Endothelial cell of umbilical vein (primary cell): ENCODE measurements around the gene ARL10. TPM values are rescaled to one million over a fixed set of nuclear protein-coding genes. Genes with fewer than 3 reads are reported as not detected.

ENCODE experiments used
- BruUV-seq: library from RNA; stranded (reverse); fragments of 400-500 nt; replicated peaks from 2 replicates; lab custom pipeline; 2021; lab: Mats Ljungman, UMichigan
- CTCF ChIA-PET: fragments of 300-600, 350-600 bp; sonication (Branson Sonifier 250); formaldehyde crosslinking; loops from one replicate; lab custom pipeline; 2021; ENCODE audit warnings: antibody characterized with exemption, inconsistent platforms; lab: Charles Lee
- POLR2A ChIA-PET: fragments of 300-600, 350-600 bp; sonication (Branson Sonifier 250); formaldehyde crosslinking; loops from one replicate; lab custom pipeline; 2021; ENCODE audit warnings: antibody characterized with exemption, inconsistent platforms; lab: Charles Lee
- DNase-seq: peaks from one replicate; pipeline ENCODE4 v3.0.0-alpha.2; 2011; ENCODE audit warnings: low read depth, low spot score
- FAIRE-seq: peaks from 2 replicates; lab custom pipeline; 2011; peaks lifted over from hg19 to GRCh38; lab: Jason Lieb, UNC
- H2AFZ ChIP-seq: 2 replicates; pipeline ENCODE4 v1.6.0; 2012; ENCODE audit warnings: low read depth, low read length, control low read depth, inconsistent platforms
- H3K27ac ChIP-seq: 2 replicates; pipeline ENCODE4 v1.5.1; 2011; ENCODE audit warnings: low read depth, mild to moderate bottlenecking, control low read depth, low read length, moderate library complexity; ENCODE audit not compliant: insufficient read depth
- H3K27me3 ChIP-seq, 2 experiments: 2 replicates each; pipeline versions ENCODE4 v1.6.0 to v1.6.1; 2011; ENCODE audit warnings: low read length in 2 of 2, mixed read lengths in 1 of 2; ENCODE audit not compliant: control insufficient read depth in 2 of 2, insufficient read depth in 2 of 2
- H3K36me3 ChIP-seq, 2 experiments: 2 replicates in 1 of 2; 3 replicates in 1 of 2; pipeline ENCODE4 v1.5.1; 2011; ENCODE audit warnings: low read length in 2 of 2, mild to moderate bottlenecking in 1 of 2, moderate library complexity in 1 of 2; ENCODE audit not compliant: control insufficient read depth in 2 of 2, insufficient read depth in 2 of 2; ENCODE audit errors: extremely low read depth in 1 of 2
- H3K4me1 ChIP-seq: 3 replicates; pipeline ENCODE4 v1.5.1; 2011; ENCODE audit warnings: mild to moderate bottlenecking, low read length; ENCODE audit not compliant: control insufficient read depth, insufficient read depth; ENCODE audit errors: extremely low read depth
- H3K4me2 ChIP-seq: 2 replicates; pipeline ENCODE4 v1.6.1; 2011; ENCODE audit warnings: low read length, control low read depth, mixed read lengths; ENCODE audit not compliant: insufficient read depth
- H3K4me3 ChIP-seq, 3 experiments: fragments of 200-600 bp in 1 of 3; sonication (generic), shearing (Covaris generic) in 1 of 3; replicated peaks in 1 of 3; 2 replicates each; pipeline ENCODE4 v1.5.1; 2011 to 2016; ENCODE audit warnings: control low read depth in 3 of 3, low read length in 3 of 3, mild to moderate bottlenecking in 2 of 3, inconsistent platforms in 1 of 3, low read depth in 1 of 3, moderate library complexity in 1 of 3; ENCODE audit not compliant: insufficient read depth in 1 of 3
- H3K79me2 ChIP-seq: 2 replicates; pipeline ENCODE4 v1.6.0; 2012; ENCODE audit warnings: low read length, inconsistent platforms; ENCODE audit not compliant: control insufficient read depth, insufficient read depth
- H3K9ac ChIP-seq: replicated peaks from 2 replicates; pipeline ENCODE3; 2011; ENCODE audit warnings: low read length, control low read depth; ENCODE audit not compliant: insufficient read depth; ENCODE audit errors: extremely low read depth
- H3K9me1 ChIP-seq: replicated peaks from 3 replicates; pipeline ENCODE4 v1.6.0; 2011; ENCODE audit warnings: mild to moderate bottlenecking, low read length; ENCODE audit not compliant: control insufficient read depth, insufficient read depth; ENCODE audit errors: extremely low read depth
- H3K9me3 ChIP-seq: replicated peaks from 2 replicates; pipeline ENCODE4 v1.5.1; 2012; ENCODE audit warnings: low read length, inconsistent platforms; ENCODE audit not compliant: control insufficient read depth, insufficient read depth
- H4K20me1 ChIP-seq: replicated peaks from 2 replicates; pipeline ENCODE3; 2011; ENCODE audit warnings: mild to moderate bottlenecking, low read length; ENCODE audit not compliant: control insufficient read depth, insufficient read depth; ENCODE audit errors: extremely low read depth
- EZH2 ChIP-seq: IDR thresholded peaks from 2 replicates; pipeline ENCODE4 v1.6.1; 2012; ENCODE audit warnings: borderline replicate concordance, low read depth, mild to moderate bottlenecking, moderate library complexity, low read length, inconsistent platforms; ENCODE audit not compliant: severe bottlenecking
- FOS ChIP-seq: IDR thresholded peaks from 2 replicates; pipeline ENCODE4 v1.6.1; 2011; ENCODE audit warnings: mild to moderate bottlenecking, low read length, moderate library complexity, borderline replicate concordance; ENCODE audit not compliant: insufficient read depth
- GATA2 ChIP-seq: IDR thresholded peaks from 2 replicates; pipeline ENCODE4 v1.7.0; 2011; ENCODE audit warnings: low read depth, mild to moderate bottlenecking, moderate library complexity, mixed read lengths, low read length; ENCODE audit not compliant: insufficient read length, insufficient read depth
- JUN ChIP-seq: IDR thresholded peaks from 2 replicates; pipeline ENCODE4 v1.6.1; 2011; ENCODE audit warnings: borderline replicate concordance, low read depth; ENCODE audit not compliant: insufficient read length, insufficient read depth
- MAX ChIP-seq: IDR thresholded peaks from 2 replicates; pipeline ENCODE4 v1.6.1; 2011; ENCODE audit not compliant: insufficient read depth, insufficient read length
- MYC ChIP-seq: IDR thresholded peaks from one replicate; pipeline ENCODE4 v1.6.1; 2011; ENCODE audit warnings: mild to moderate bottlenecking, low read depth, low read length
- POLR2A ChIP-seq: IDR thresholded peaks from 2 replicates; pipeline ENCODE4 v1.6.1; 2012; ENCODE audit warnings: low read depth, mild to moderate bottlenecking, control low read depth, low read length
- POLR2AphosphoS5 ChIP-seq: IDR thresholded peaks from 2 replicates; pipeline ENCODE4 v1.6.1; 2012; ENCODE audit warnings: low read depth, mild to moderate bottlenecking, control low read depth, low read length, moderate library complexity; ENCODE audit not compliant: insufficient read depth
- dilution Hi-C: fragments of 300-500 bp; cut with MboI; formaldehyde crosslinking; loops from one replicate; pipeline ENCODE4 v1.15.0; 2019; ENCODE audit warnings: low sequenced_read_pairs; ENCODE audit not compliant: extremely low pct_ligation_motif_present
- intact Hi-C: fragments of 100-400 bp; cut with micrococcal nuclease; formaldehyde crosslinking; loops from one replicate; pipeline ENCODE4 v1.10.0; 2022
- polyA plus RNA-seq, 4 experiments: library from polyadenylated mRNA; depleted of rRNA in 3 of 4; stranded (reverse) in 3 of 4; unstranded in 1 of 4; fragments of >200 nt; gene quantifications; 2 replicates each; pipeline versions ENCODE4 v1.2.1 to v1.2.3, GENCODE V29; 2011 to 2012; ENCODE audit warnings: missing spikeins in 1 of 4
- total RNA-seq: library from RNA; stranded (reverse); gene quantifications from 2 replicates; pipeline ENCODE4 v1.2.3, GENCODE V29; 2021
- TF ChIP-seq, protein P1 (sequence below), 2 donors: IDR thresholded peaks; 1 replicate in 1 of 2; 2 replicates in 1 of 2; pipeline ENCODE4 v1.5.1; 2011; ENCODE audit warnings: low read length in 2 of 2, mild to moderate bottlenecking in 2 of 2, moderate library complexity in 2 of 2, control low read depth in 1 of 2, inconsistent platforms in 1 of 2, low read depth in 1 of 2; ENCODE audit not compliant: insufficient read depth in 1 of 2; ENCODE audit errors: extremely low read depth in 1 of 2

The ARL10 gene
- total and polyA plus RNA-seq, 2 donors (not counting 3 experiments of a cell fraction or from before 2014, with no cell fraction given), result 7.7 to 20.7 TPM

- peak; percentile 52 for TF ChIP-seq POLR2A
- TF ChIP-seq POLR2AphosphoS5, result peak; percentile 4
- TF ChIP-seq MAX, result no peak
- BruUV-seq, result TSS peak; percentile 46
- peak overlapping the region; percentile 91 for H3K4me2 ChIP-seq
- H3K9me3 ChIP-seq, result no peaks in the 10 kb centered on the region
- ChIA-PET CTCF (interaction anchor here (0.8 to 1.5 kb wide), 2 partner anchors 27 to 154 kb away, joined by 3 to 4 read pairs; no protein-coding TSS in a partner anchor), POLR2A (interaction anchor here (0.8 kb wide), 2 partner anchors 19 to 150 kb away, joined by 3 to 4 read pairs; no protein-coding TSS in a partner anchor)
- dilution Hi-C loops, result no loop called here
- FAIRE-seq (no peak), DNase-seq (no peak)
- peaks cover 34% of the 10 kb centered on the region for H3K79me2 ChIP-seq
- peaks cover 14% of the 10 kb centered on the region for H3K4me1 ChIP-seq
- H3K9ac ChIP-seq, result peak overlapping the region; percentile 89
- no peaks in the 10 kb centered on the region for H3K9me1 ChIP-seq
- H3K4me3 ChIP-seq, result peak overlapping the region; percentile 23 to 85 (median 65)
- H2AFZ ChIP-seq, result peak overlapping the region; percentile 12
- H3K27ac ChIP-seq, result peak overlapping the region; percentile 1
- no peaks in the 10 kb centered on the region for H3K27me3 ChIP-seq
- intact Hi-C loops, result loop anchor here (1.0 to 10.0 kb wide), 7 partner anchors 23 to 1207 kb away; partner anchors contain the start of genes ARL10, FAF2, KIAA1191 and RNF44
- peaks cover 7 to 21% of the 10 kb centered on the region in 2 experiments for H3K36me3 ChIP-seq
- H4K20me1 ChIP-seq, result no peaks in the 10 kb centered on the region
These were observed 22.7 kb downstream of the ARL10 start for GRCh38 chr5:176388003-176388443.

DNA sequence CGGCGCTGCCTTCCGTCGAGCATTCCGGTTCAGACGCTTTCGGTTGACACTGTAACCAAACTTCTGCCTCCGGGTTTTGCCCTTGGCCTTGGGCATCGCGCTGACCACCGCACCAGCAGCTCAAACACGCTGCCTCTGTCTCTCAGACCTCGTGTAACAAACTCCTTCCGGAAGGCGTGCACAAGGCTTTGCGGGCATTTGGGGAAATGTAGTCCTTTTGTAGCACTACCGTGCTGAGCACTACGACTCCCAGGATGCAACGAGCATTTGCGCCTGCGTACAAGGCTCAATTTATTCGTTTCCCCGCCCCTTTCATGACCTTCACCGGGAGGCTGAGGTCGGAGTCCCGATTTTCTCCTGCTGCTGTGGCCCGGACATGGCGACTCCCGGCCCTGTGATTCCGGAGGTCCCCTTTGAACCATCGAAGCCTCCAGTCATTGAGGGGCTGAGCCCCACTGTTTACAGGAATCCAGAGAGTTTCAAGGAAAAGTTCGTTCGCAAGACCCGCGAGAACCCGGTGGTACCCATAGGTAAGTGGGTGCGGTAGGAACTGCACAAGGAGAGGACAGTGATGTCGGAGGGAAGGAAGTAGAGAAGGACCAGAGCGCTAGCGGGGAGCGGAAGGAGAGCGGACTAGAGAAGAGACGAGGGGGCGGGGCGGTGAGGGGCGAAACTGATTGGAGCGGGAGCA lies 23.3 kb downstream of the ARL10 start, which contains the start of the genes HIGD2A and NOP16:
TSS of gene HIGD2A (plus strand) at position 308 of the 691 bp plus-strand sequence. CDS start at position 377, 69 bp downstream.
TSS of gene NOP16 (minus strand) at position 155 of the 691 bp plus-strand sequence. CDS start at position 96, 59 bp downstream.
- intact Hi-C loops, result loop anchor here (1.0 to 10.0 kb wide), 8 partner anchors 23 to 1206 kb away; partner anchors contain the start of genes ARL10, CLTB, FAF2 and KIAA1191
- no TSS peak for BruUV-seq
- peaks cover 14% of the 10 kb centered on the region for H3K4me1 ChIP-seq
- H4K20me1 ChIP-seq, result no peaks in the 10 kb centered on the region
- FAIRE-seq (peak; percentile 99), DNase-seq (peak; percentile 98)
- peaks cover 9 to 18% of the 10 kb centered on the region in 2 experiments for H3K36me3 ChIP-seq
- H3K4me2 ChIP-seq, result peak within 1 kb of the TSS; percentile 91
- no peaks in the 10 kb centered on the region for H3K27me3 ChIP-seq
- H3K9ac ChIP-seq, result peak within 1 kb of the TSS; percentile 89
- H3K27ac ChIP-seq, result peak within 1 kb of the TSS; percentile 79
- H3K79me2 ChIP-seq, result peaks cover 34% of the 10 kb centered on the region
- H3K9me3 ChIP-seq, result no peaks in the 10 kb centered on the region
- dilution Hi-C loops, result no loop called here
- ChIA-PET CTCF (interaction anchor here (0.8 to 1.5 kb wide), 2 partner anchors 27 to 154 kb away, joined by 3 to 4 read pairs; no protein-coding TSS in a partner anchor), POLR2A (interaction anchor here (0.8 kb wide), 2 partner anchors 20 to 149 kb away, joined by 3 to 4 read pairs; no protein-coding TSS in a partner anchor)
- peak within 1 kb of the TSS; percentile 64 to 85 (median 65) for H3K4me3 ChIP-seq
- H3K9me1 ChIP-seq, result no peaks in the 10 kb centered on the region
- H2AFZ ChIP-seq, result peak within 1 kb of the TSS; percentile 85
- TF ChIP-seq JUN, result no peak
- TF ChIP-seq MAX, result peak; percentile 97
- TF ChIP-seq EZH2, result no peak
- peak; percentile 50 for TF ChIP-seq POLR2AphosphoS5
- TF ChIP-seq, protein P1, sequence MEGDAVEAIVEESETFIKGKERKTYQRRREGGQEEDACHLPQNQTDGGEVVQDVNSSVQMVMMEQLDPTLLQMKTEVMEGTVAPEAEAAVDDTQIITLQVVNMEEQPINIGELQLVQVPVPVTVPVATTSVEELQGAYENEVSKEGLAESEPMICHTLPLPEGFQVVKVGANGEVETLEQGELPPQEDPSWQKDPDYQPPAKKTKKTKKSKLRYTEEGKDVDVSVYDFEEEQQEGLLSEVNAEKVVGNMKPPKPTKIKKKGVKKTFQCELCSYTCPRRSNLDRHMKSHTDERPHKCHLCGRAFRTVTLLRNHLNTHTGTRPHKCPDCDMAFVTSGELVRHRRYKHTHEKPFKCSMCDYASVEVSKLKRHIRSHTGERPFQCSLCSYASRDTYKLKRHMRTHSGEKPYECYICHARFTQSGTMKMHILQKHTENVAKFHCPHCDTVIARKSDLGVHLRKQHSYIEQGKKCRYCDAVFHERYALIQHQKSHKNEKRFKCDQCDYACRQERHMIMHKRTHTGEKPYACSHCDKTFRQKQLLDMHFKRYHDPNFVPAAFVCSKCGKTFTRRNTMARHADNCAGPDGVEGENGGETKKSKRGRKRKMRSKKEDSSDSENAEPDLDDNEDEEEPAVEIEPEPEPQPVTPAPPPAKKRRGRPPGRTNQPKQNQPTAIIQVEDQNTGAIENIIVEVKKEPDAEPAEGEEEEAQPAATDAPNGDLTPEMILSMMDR (IDR thresholded peaks at IDR 0.05; ENCODE audit: extremely low read depth in 1 of 2, insufficient read depth in 1 of 2, low read depth in 1 of 2, low read length in 2 of 2), result no peak
- no peak for TF ChIP-seq FOS
- peak; percentile 100 for TF ChIP-seq MYC
- peak; percentile 74 for TF ChIP-seq POLR2A
- TF ChIP-seq GATA2, result no peak
